PC-3 (cell line): Measurements from ENCODE around the gene AOPEP. TPM values are rescaled to one million over a fixed set of nuclear protein-coding genes. Genes with fewer than 3 reads are reported as not detected.

Source experiments
- ATAC-seq: fragments of 200-7000 bp; cut with Tn5 transposase; 2 replicates; pipeline ENCODE4 v1.9.1; 2020; ENCODE audit warnings: mild to moderate bottlenecking, moderate library complexity
- BruUV-seq: library from RNA; stranded (reverse); fragments of 400-500 nt; replicated peaks from 2 replicates; lab custom pipeline; 2021; lab: Mats Ljungman, UMichigan
- CTCF ChIA-PET: fragments of 300-600 bp; sonication (Branson Sonifier 250); formaldehyde crosslinking; loops from one replicate; lab custom pipeline; 2022; ENCODE audit warnings: antibody characterized with exemption; lab: Charles Lee
- POLR2A ChIA-PET: fragments of 300-600 bp; sonication (Branson Sonifier 250); formaldehyde crosslinking; loops from one replicate; lab custom pipeline; 2022; ENCODE audit warnings: antibody characterized with exemption; ENCODE audit not compliant: unreplicated experiment; lab: Charles Lee
- DNase-seq: peaks from one replicate; pipeline ENCODE4 v3.0.0-alpha.2; 2015
- H2AFZ ChIP-seq: fragments of 300-600 bp; sonication (generic); 2 replicates; pipeline ENCODE4 v1.6.0; 2016; ENCODE audit warnings: antibody characterized with exemption, low read length
- H3F3A ChIP-seq: fragments of 300-600 bp; sonication (generic); one replicate; pipeline ENCODE4 v1.6.0; 2017; ENCODE audit warnings: antibody characterized with exemption, low read length, control low read depth, mild to moderate bottlenecking; ENCODE audit not compliant: unreplicated experiment
- H3K27ac ChIP-seq: fragments of 300-600 bp; sonication (generic); 2 replicates; pipeline ENCODE4 v1.5.1; 2016; ENCODE audit warnings: mild to moderate bottlenecking, low read length
- H3K27me3 ChIP-seq: fragments of 300-600 bp; sonication (generic); 2 replicates; pipeline ENCODE4 v1.6.1; 2016; ENCODE audit warnings: low read length, mixed read lengths
- H3K36me3 ChIP-seq: fragments of 300-600 bp; sonication (generic); 2 replicates; pipeline ENCODE4 v1.6.1; 2016; ENCODE audit warnings: low read depth, mixed run types, low read length, mixed read lengths
- H3K4me1 ChIP-seq: fragments of 300-600 bp; sonication (generic); 2 replicates; pipeline ENCODE4 v1.5.1; 2016; ENCODE audit warnings: low read length; ENCODE audit not compliant: insufficient read depth
- H3K4me2 ChIP-seq: fragments of 300-600 bp; sonication (generic); 2 replicates; pipeline ENCODE4 v1.6.0; 2016; ENCODE audit warnings: low read length
- H3K4me3 ChIP-seq: fragments of 300-600 bp; sonication (generic); 2 replicates; pipeline ENCODE4 v1.5.1; 2016; ENCODE audit warnings: mild to moderate bottlenecking, low read length, mixed read lengths
- H3K79me2 ChIP-seq: fragments of 300-600 bp; sonication (generic); 2 replicates; pipeline ENCODE4 v1.6.1; 2017; ENCODE audit warnings: low read length, mixed read lengths
- H3K9ac ChIP-seq: fragments of 300-600 bp; sonication (generic); 2 replicates; pipeline ENCODE4 v1.6.0; 2016; ENCODE audit warnings: mild to moderate bottlenecking, low read length
- H3K9me2 ChIP-seq: fragments of 300-600 bp; sonication (generic); replicated peaks from 2 replicates; pipeline ENCODE4 v1.6.1; 2016; ENCODE audit warnings: mixed run types, low read length, mixed read lengths
- H3K9me3 ChIP-seq: fragments of 300-600 bp; sonication (generic); 2 replicates; pipeline ENCODE4 v1.6.1; 2016; ENCODE audit warnings: low read length, mixed read lengths
- H4K20me1 ChIP-seq: fragments of 300-600 bp; sonication (generic); 2 replicates; pipeline ENCODE4 v1.6.1; 2016; ENCODE audit warnings: low read length, mixed read lengths
- CTCF ChIP-seq: fragments of 300-600 bp; sonication (generic); conservative IDR thresholded peaks from 2 replicates; pipeline ENCODE4 v1.5.1; 2017; ENCODE audit warnings: antibody characterized with exemption, low read depth, mild to moderate bottlenecking, low read length
- EZH2 ChIP-seq: fragments of 300-600 bp; sonication (generic); IDR thresholded peaks from one replicate; pipeline ENCODE4 v1.6.1; 2017; ENCODE audit warnings: antibody characterized with exemption, mild to moderate bottlenecking, low read length; ENCODE audit not compliant: unreplicated experiment
- EZH2phosphoT487 ChIP-seq: fragments of 300-600 bp; sonication (generic); IDR thresholded peaks from 2 replicates; pipeline ENCODE4 v1.6.1; 2018; ENCODE audit warnings: mild to moderate bottlenecking, antibody characterized with exemption, low read length, borderline replicate concordance
- intact Hi-C: fragments of 100-400 bp; cut with micrococcal nuclease; formaldehyde crosslinking; loops from 2 replicates; pipeline ENCODE4 v1.9.0; 2023
- total RNA-seq: library from RNA; depleted of rRNA; stranded (reverse); fragments of >200 nt; gene quantifications from 2 replicates; pipeline ENCODE4 v1.2.3, GENCODE V29; 2014

The AOPEP gene
- total RNA-seq, 1 experiment from 2014 or later = 23.1 TPM

- Histone ChIP-seq H2AFZ (no peak overlapping the region), H3F3A (no peaks in the 10 kb centered on the region), H3K27ac (no peak overlapping the region), H3K9ac (no peak overlapping the region), H3K27me3 (no peaks in the 10 kb centered on the region), H3K9me3 (no peaks in the 10 kb centered on the region), H3K4me1 (no peaks in the 10 kb centered on the region), H3K36me3 (no peaks in the 10 kb centered on the region), H4K20me1 (no peaks in the 10 kb centered on the region), H3K4me2 (no peak overlapping the region), H3K9me2 (no peaks in the 10 kb centered on the region), H3K4me3 (no peak overlapping the region), H3K79me2 (no peaks in the 10 kb centered on the region)
- no peak for ATAC-seq
- BruUV-seq = no TSS peak
- POLR2A ChIA-PET = interaction anchor here (0.7 kb wide), 1 partner anchor 11 kb away, joined by 3 read pairs; no protein-coding TSS in a partner anchor
- TF ChIP-seq EZH2 (no peak), CTCF (no peak), EZH2phosphoT487 (no peak)
- DNase-seq = no peak
- intact Hi-C loops = no loop called here
- CTCF ChIA-PET = no interaction called here
Measured at GRCh38 chr9:94770334-94770733, 43.8 kb downstream of the AOPEP start.

- no peak overlapping the region for H3K4me3 ChIP-seq
- no peaks in the 10 kb centered on the region for H3K36me3 ChIP-seq
- ATAC-seq (no peak), DNase-seq (no peak)
- H3K9me3 ChIP-seq = no peaks in the 10 kb centered on the region
- POLR2A ChIA-PET = no interaction called here
- H3K27ac ChIP-seq = no peak overlapping the region
- H3K27me3 ChIP-seq = no peaks in the 10 kb centered on the region
- no peak overlapping the region for H3K4me2 ChIP-seq
- intact Hi-C loops = no loop called here
- no peak overlapping the region for H3K9ac ChIP-seq
- TF ChIP-seq EZH2phosphoT487 (no peak), CTCF (no peak), EZH2 (no peak)
- H3F3A ChIP-seq = no peaks in the 10 kb centered on the region
- no peaks in the 10 kb centered on the region for H3K9me2 ChIP-seq
- no TSS peak for BruUV-seq
- no peaks in the 10 kb centered on the region for H3K79me2 ChIP-seq
- H2AFZ ChIP-seq = no peak overlapping the region
- no peaks in the 10 kb centered on the region for H3K4me1 ChIP-seq
- CTCF ChIA-PET = no interaction called here
- H4K20me1 ChIP-seq = no peaks in the 10 kb centered on the region
Measured at GRCh38 chr9:94771096-94771495, 44.6 kb downstream of the AOPEP start.

GRCh38 chr9:94772144-94772543 lies 45.6 kb downstream of the AOPEP start:
- H3K9me3 ChIP-seq = no peaks in the 10 kb centered on the region
- no peak overlapping the region for H3K4me3 ChIP-seq
- no peaks in the 10 kb centered on the region for H3K79me2 ChIP-seq
- H3K9me2 ChIP-seq = no peaks in the 10 kb centered on the region
- no peaks in the 10 kb centered on the region for H3K4me1 ChIP-seq
- intact Hi-C loops = no loop called here
- no peaks in the 10 kb centered on the region for H3K36me3 ChIP-seq
- TF ChIP-seq EZH2phosphoT487 (no peak), CTCF (no peak), EZH2 (no peak)
- no peaks in the 10 kb centered on the region for H3F3A ChIP-seq
- no TSS peak for BruUV-seq
- no peaks in the 10 kb centered on the region for H4K20me1 ChIP-seq
- H3K4me2 ChIP-seq = no peak overlapping the region
- POLR2A ChIA-PET = no interaction called here
- no peak for DNase-seq
- no peak for ATAC-seq
- no peak overlapping the region for H2AFZ ChIP-seq
- CTCF ChIA-PET = no interaction called here
- H3K27me3 ChIP-seq = no peaks in the 10 kb centered on the region
- H3K27ac ChIP-seq = no peak overlapping the region
- no peak overlapping the region for H3K9ac ChIP-seq
